Common myeloid progenitor, CD34-positive (primary cell): Measurements from ENCODE around the gene KCNN3.

Experiments
- CTCF ChIA-PET: fragments of 350-600 bp; sonication (Branson Sonifier 250); formaldehyde crosslinking; loops from one replicate; lab custom pipeline; 2021; ENCODE audit warnings: antibody characterized with exemption; lab: Charles Lee
- POLR2A ChIA-PET: fragments of 350-600 bp; sonication (Branson Sonifier 250); formaldehyde crosslinking; loops from one replicate; lab custom pipeline; 2021; ENCODE audit warnings: antibody characterized with exemption; lab: Charles Lee
- DNase-seq, 3 donors: peaks; one replicate each; pipeline versions ENCODE4 v3.0.0 to v3.0.0-alpha.2; 2013
- H3K27ac ChIP-seq, 2 experiments: 1 replicate in 1 of 2; 2 replicates in 1 of 2; pipeline ENCODE4 v1.7.0; 2013; ENCODE audit warnings: inconsistent platforms in 2 of 2, low read length in 2 of 2, mild to moderate bottlenecking in 2 of 2, low read depth in 1 of 2, moderate library complexity in 1 of 2; ENCODE audit not compliant: severe bottlenecking in 2 of 2, insufficient read depth in 1 of 2, poor library complexity in 1 of 2
- H3K27me3 ChIP-seq, 5 experiments: replicated peaks in 2 of 5; 1 replicate in 3 of 5; 2 replicates in 2 of 5; pipeline versions ENCODE4 v1.6.1 to v1.7.0; 2013; ENCODE audit warnings: low read length in 4 of 5, mild to moderate bottlenecking in 2 of 5, moderate library complexity in 2 of 5, inconsistent platforms in 1 of 5; ENCODE audit not compliant: insufficient read depth in 5 of 5, control insufficient read depth in 4 of 5
- H3K36me3 ChIP-seq, 4 experiments: 1 replicate in 2 of 4; 2 replicates in 2 of 4; pipeline versions ENCODE4 v1.6.1 to v1.7.0; 2013; ENCODE audit warnings: low read length in 3 of 4, control low read depth in 1 of 4, mild to moderate bottlenecking in 1 of 4; ENCODE audit not compliant: control insufficient read depth in 4 of 4, insufficient read depth in 4 of 4
- H3K4me1 ChIP-seq, 4 experiments: 1 replicate in 3 of 4; 2 replicates in 1 of 4; pipeline versions ENCODE4 v1.6.1 to v1.7.1; 2013; ENCODE audit warnings: low read length in 3 of 4, mild to moderate bottlenecking in 3 of 4, control low read depth in 1 of 4, inconsistent platforms in 1 of 4, moderate library complexity in 1 of 4; ENCODE audit not compliant: control insufficient read depth in 4 of 4, insufficient read depth in 4 of 4; ENCODE audit errors: control extremely low read depth in 1 of 4
- H3K4me3 ChIP-seq, 7 experiments: 1 replicate in 4 of 7; 2 replicates in 3 of 7; pipeline versions ENCODE4 v1.5.1 to v1.7.0; 2013; ENCODE audit warnings: mild to moderate bottlenecking in 7 of 7, low read length in 6 of 7, moderate library complexity in 6 of 7, inconsistent platforms in 2 of 7, low read depth in 2 of 7, control low read depth in 1 of 7; ENCODE audit not compliant: insufficient read depth in 4 of 7, control insufficient read depth in 1 of 7; ENCODE audit errors: extremely low read depth in 1 of 7
- H3K9me3 ChIP-seq, 5 experiments: 1 replicate in 4 of 5; 2 replicates in 1 of 5; pipeline versions ENCODE4 v1.6.1 to v1.7.1; 2013; ENCODE audit warnings: low read length in 4 of 5, mild to moderate bottlenecking in 2 of 5, inconsistent platforms in 1 of 5, low read depth in 1 of 5, moderate library complexity in 1 of 5; ENCODE audit not compliant: control insufficient read depth in 4 of 5, insufficient read depth in 2 of 5; ENCODE audit errors: control extremely low read depth in 1 of 5
- WGBS: methylation state at CpG from one replicate; pipeline ENCODE4 v1.1.5; 2013; ENCODE audit not compliant: insufficient coverage; 5-methylcytosine and 5-hydroxymethylcytosine counted together

The KCNN3 gene

DNA sequence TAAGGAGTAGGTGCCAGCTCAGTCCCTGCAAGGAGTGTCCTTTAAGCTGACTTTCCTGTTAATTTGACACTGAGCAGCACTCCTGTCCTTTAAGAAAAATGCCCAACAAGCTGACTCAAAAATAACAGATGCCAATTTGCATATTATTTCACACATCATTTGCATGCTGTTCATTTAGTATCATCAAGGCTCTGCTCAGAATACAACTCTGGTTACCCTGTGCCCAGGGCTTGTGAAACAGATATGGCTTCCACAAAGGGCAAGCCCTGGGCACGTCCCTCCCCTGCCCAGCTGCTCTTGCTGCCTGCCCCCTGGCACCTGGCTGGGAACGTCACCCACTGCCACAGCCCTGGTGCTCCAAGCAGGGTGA is 10.3 kb downstream of the KCNN3 start:
- 100% methylated on average over 2 of the region's 2 CpGs for WGBS
- ChIA-PET POLR2A (no interaction called here), CTCF (interaction anchor here (0.7 to 2.7 kb wide), 6 partner anchors 9 to 58 kb away, joined by 3 to 7 read pairs (median 4); no protein-coding TSS in a partner anchor)
- Histone ChIP-seq H3K9me3 (no peaks in the 10 kb centered on the region), H3K4me3 (no peak overlapping the region), H3K27ac (no peak overlapping the region), H3K4me1 (peaks cover 0 to 18% (median 1%) of the 10 kb centered on the region in 4 experiments), H3K27me3 (peaks cover 0 to 3% (median 0%) of the 10 kb centered on the region in 5 experiments), H3K36me3 (no peaks in the 10 kb centered on the region)
- no peak for DNase-seq

DNA sequence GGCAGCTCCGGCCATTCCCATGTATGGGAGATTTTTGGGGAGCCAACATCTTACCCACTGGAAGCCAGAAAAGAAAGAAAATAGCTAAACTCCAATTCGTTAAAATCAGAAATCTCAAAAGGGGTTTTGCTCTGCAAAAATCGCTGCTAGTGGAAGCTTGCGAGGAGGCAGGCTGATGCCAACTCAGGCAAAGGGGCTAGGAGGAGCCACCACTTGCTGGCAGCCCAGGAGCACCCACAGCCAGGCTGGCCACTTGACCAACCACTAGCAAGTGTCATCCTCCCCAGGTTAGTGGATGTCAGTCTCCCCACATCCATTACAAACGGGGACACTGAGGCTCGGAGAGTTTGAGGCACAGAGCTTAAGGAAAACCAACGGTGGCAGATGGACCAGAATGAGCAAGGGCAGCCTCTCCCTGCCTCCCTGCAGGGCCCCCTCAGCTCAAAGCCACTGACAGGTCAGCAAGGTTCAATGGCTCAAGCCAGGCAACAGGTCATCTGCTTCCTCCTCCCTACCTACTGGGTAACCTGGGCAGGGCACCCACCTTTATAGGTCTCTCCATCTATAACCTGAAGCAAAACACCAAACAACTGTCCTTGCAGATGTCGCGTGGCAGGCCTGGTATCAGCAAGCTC is 10.8 kb downstream of the KCNN3 start:
- POLR2A ChIA-PET, result no interaction called here
- H3K9me3 ChIP-seq, result no peaks in the 10 kb centered on the region
- peaks cover 0 to 3% (median 0%) of the 10 kb centered on the region in 5 experiments for H3K27me3 ChIP-seq
- no peak for DNase-seq
- no peak overlapping the region for H3K4me3 ChIP-seq
- 97% methylated on average over 7 of the region's 9 CpGs for WGBS
- no peaks in the 10 kb centered on the region for H3K36me3 ChIP-seq
- peaks cover 0 to 13% (median 1%) of the 10 kb centered on the region in 4 experiments for H3K4me1 ChIP-seq
- H3K27ac ChIP-seq, result no peak overlapping the region
- CTCF ChIA-PET, result interaction anchor here (0.7 to 2.7 kb wide), 6 partner anchors 9 to 58 kb away, joined by 3 to 9 read pairs (median 6); partner anchors contain the start of gene KCNN3

GRCh38 chr1:154857441-154858215 is 12.5 kb downstream of the KCNN3 start:
- H3K4me3 ChIP-seq, result no peak overlapping the region
- no peaks in the 10 kb centered on the region for H3K36me3 ChIP-seq
- H3K9me3 ChIP-seq, result no peaks in the 10 kb centered on the region
- POLR2A ChIA-PET, result no interaction called here
- no peak overlapping the region for H3K27ac ChIP-seq
- H3K4me1 ChIP-seq, result peaks cover 0 to 6% (median 1%) of the 10 kb centered on the region in 4 experiments
- DNase-seq, result no peak
- peaks cover 0 to 3% (median 0%) of the 10 kb centered on the region in 5 experiments for H3K27me3 ChIP-seq
- CTCF ChIA-PET, result interaction anchor here (2.0 to 2.3 kb wide), 2 partner anchors 7 to 13 kb away, joined by 5 to 9 read pairs; partner anchors contain the start of gene KCNN3
- WGBS, result 99% methylated on average over 9 of the region's 11 CpGs

- Histone ChIP-seq H3K27me3 (no peaks in the 10 kb centered on the region), H3K27ac (no peak overlapping the region), H3K4me1 (peaks cover 0 to 6% (median 1%) of the 10 kb centered on the region in 4 experiments), H3K4me3 (no peak overlapping the region), H3K9me3 (no peaks in the 10 kb centered on the region), H3K36me3 (no peaks in the 10 kb centered on the region)
- ChIA-PET POLR2A (no interaction called here), CTCF (interaction anchor here (1.5 to 2.3 kb wide), 2 partner anchors 14 to 16 kb away, joined by 3 to 9 read pairs; partner anchors contain the start of gene KCNN3)
- no peak for DNase-seq
- 94% methylated on average over 5 of the region's 6 CpGs for WGBS
Measured at GRCh38 chr1:154857022-154857421, 13.1 kb downstream of the KCNN3 start.

- ChIA-PET CTCF (interaction anchor here (1.5 kb wide), 1 partner anchor 16 kb away, joined by 3 read pairs; no protein-coding TSS in a partner anchor), POLR2A (no interaction called here)
- Histone ChIP-seq H3K36me3 (no peaks in the 10 kb centered on the region), H3K27me3 (no peaks in the 10 kb centered on the region), H3K27ac (no peak overlapping the region), H3K9me3 (no peaks in the 10 kb centered on the region), H3K4me1 (peaks cover 0 to 6% (median 1%) of the 10 kb centered on the region in 4 experiments), H3K4me3 (no peak overlapping the region)
- 94% methylated on average over 3 of the region's 3 CpGs for WGBS
- no peak for DNase-seq
Measured at GRCh38 chr1:154856544-154856943, 13.5 kb downstream of the KCNN3 start.

- 86% methylated on average over 10 of the region's 10 CpGs for whole genome bisulfite sequencing
- CTCF ChIA-PET, result interaction anchor here (0.9 to 1.5 kb wide), 2 partner anchors 17 to 82 kb away, joined by 3 read pairs; no protein-coding TSS in a partner anchor
- no peak for DNase-seq
Measured at GRCh38 chr1:154856049-154856448, 14.0 kb downstream of the KCNN3 start.

More at GRCh38 chr1:154856049-154856448, 14.0 kb downstream of the KCNN3 start:
- Histone ChIP-seq H3K27ac (no peak overlapping the region), H3K27me3 (no peaks in the 10 kb centered on the region), H3K36me3 (no peaks in the 10 kb centered on the region), H3K4me1 (peaks cover 0 to 6% (median 1%) of the 10 kb centered on the region in 4 experiments), H3K4me3 (no peak overlapping the region), H3K9me3 (no peaks in the 10 kb centered on the region)
- POLR2A ChIA-PET, result no interaction called here
